Effector CD8-positive, alpha-beta T cell (primary cell): ENCODE data around the gene FAM174B.

Source experiments
- DNase-seq: peaks from one replicate; lab custom pipeline; 2025; lab: John Stamatoyannopoulos, UW

Gene FAM174B

DNA sequence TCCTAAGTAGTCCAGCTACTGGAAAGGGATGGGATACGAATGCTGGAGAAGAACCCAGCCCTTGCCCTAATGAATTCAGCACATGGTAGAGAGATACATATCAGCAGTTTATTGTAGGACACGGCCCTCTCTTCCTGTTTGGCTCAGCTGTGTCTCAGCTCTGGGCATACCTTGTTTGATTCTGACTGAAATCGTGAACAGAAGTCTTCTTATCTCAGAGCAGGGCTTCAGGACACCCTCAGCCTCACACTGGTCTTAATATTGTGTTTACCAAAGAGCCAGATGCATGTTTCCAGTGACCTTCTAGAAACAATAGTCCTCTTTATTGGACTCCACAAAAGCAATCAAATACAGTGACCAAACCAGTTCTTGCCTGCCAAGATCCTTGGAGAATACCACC is 54.7 kb downstream of the FAM174B start:
- no peak for DNase-seq

DNA sequence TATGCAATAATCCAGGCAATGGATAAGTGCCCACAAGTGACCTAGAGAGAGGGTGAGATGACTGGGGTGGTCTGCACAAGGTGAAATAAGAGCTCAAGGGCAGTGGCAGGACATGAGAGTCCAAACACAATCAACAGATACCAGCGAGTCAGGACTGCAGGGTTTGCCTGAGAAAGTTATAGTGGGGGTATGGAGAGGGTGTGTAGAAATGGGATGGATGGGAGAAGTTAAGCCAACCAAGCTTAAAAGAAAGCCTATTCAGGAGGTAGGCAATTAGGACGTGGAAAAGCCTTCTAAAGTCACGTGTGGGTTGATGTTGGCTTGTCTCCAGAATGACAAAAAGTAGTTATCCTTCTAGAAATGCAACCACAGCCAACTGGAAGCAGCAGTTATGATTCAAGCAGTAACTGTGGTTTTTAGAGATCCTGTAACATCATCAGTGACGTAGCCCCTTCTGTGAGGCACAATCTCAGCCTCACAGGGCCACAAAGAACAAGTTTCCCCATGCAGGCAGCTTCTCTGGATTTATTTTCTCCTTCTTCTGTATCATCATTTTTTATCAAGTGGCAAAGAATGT is 56.1 kb downstream of the FAM174B start:
- no peak for DNase-seq

DNA sequence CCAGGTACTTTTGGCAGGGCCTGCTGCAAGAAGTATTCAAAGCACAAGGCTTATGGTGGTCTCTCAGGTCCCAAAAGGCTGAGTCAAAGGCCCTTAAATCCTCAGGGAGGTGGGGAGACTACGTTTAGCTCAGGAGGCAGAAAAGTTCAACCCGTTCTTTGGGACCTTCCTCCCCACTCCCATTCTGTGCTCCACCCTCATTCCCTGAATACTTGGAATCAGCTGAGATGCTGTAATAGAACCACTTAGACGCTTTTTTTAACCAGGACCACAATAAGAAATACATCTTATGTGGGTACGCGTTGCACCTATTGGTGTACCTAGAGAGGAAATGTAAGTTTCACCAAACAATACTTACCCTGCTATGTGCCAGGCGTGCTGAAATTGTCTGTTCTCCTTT is 58.0 kb downstream of the FAM174B start:
- DNase-seq, result no peak

- DNase-seq, result no peak
These were observed 59.0 kb downstream of the FAM174B start for GRCh38 chr15:92596623-92597022.

DNA sequence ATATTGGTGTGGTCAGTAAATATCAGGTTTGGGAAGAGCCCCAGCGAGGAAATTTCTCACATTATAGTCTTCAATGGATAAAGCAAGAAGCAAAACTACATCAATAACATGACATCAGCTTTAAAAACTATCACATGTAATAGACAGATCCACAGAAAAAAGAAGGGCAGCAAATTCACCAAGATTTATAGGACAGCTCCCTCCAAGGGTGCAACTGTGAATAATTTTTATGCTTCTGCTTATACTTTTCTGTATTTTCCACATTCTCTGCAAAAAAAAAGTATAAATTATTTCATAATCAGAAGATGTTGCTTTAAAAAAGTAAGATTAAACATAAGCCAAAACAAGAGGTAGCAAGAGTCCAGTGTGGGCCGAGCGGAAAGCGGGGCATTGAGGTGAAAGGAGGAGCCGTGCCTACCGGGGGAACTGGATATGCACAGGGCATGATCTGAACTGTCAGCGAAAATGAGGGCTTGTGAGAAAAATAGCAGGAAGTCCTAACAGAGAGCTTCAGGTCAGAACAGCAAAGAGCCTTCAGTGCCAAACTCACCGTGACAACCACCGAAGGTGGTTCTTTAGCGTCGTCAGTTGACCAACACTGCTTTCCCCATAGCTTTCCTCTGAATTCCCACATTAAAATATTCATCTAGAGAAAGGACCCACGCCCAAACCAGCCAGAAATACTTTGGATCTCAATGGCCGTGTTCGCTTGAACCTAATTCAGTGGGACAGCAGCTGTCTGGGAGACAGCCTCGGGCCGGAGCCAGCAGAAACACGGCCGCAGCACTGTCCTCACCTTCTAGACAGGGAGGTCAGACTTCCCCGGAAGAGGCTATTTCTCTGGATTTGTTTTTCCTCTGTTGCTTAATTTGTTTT is 59.8 kb downstream of the FAM174B start:
- no peak for DNase-seq

GRCh38 chr15:92591275-92591674 is 64.3 kb downstream of the FAM174B start:
- no peak for DNase-seq

DNA sequence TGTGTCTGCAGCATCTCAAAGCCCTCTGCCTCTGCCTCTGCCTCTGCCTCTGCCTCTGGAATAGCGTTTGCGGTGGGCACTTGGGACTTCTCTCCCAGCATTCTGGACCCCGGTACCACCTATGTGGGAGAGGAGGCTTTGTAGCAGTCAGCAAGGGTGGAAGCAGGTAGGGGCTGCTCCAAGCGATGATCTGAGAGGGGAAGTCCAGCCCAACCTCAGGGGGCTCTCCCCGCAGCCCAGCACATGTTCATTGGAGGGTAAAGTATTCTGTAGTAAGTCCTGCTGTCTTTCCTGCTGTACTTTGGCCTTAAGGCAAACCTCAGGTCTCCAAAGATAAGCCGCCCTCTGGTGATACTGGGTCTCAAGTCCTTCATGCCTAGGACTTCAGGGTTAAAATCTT is 68.6 kb downstream of the FAM174B start:
- no peak for DNase-seq

DNA sequence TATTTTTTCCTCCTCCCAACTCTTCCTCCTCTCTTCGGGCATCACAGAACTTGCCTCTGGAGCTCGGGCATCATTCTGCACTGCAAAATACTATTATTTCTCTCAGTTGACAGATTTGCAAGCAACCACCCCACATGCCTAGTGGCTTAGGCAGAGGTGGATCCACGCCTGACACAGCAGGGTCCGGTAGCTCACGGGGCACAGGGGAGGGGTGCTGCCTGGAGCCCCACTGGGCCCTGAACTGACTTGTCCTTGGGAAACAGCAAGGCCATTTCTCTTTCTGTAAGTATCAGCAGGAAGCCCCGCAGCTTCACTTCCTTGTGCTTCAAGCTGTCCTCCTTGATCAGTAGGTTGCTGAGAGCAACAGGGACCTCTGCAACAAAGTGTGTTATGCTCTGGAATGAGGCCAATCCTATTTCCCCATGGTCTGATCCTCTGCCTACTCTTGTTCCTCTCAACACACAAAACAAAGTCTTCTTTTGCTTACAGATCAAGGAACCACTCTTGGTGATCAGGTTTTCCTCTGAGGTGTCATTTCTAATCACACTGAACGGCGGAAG is 69.1 kb downstream of the FAM174B start:
- DNase-seq, result no peak

GRCh38 chr15:92584105-92584504 is 71.5 kb downstream of the FAM174B start:
- DNase-seq, result no peak

GRCh38 chr15:92583096-92584034 is 72.2 kb downstream of the FAM174B start:
- DNase-seq, result no peak

DNA sequence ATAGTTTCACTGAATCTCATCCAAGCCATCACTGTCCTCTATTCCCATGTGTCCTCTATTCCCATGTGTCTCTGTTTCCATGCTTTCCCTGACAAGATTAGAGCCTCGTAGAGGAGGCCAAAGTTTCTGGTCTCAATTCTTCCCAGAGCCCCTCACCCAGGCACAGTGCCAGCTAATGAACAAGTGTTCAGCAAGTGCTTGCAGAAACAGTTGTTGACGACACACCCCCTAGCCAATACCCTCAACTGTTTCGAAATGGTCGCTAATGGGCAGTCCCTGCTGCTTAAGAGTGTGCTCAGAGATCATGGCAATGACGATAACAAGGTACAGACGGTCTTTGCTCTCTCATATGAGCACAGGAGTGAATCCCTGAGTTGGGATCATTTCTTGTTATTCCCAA is 73.4 kb downstream of the FAM174B start:
- DNase-seq, result no peak

GRCh38 chr15:92580933-92581445 is 74.6 kb downstream of the FAM174B start:
- DNase-seq, result no peak

DNA sequence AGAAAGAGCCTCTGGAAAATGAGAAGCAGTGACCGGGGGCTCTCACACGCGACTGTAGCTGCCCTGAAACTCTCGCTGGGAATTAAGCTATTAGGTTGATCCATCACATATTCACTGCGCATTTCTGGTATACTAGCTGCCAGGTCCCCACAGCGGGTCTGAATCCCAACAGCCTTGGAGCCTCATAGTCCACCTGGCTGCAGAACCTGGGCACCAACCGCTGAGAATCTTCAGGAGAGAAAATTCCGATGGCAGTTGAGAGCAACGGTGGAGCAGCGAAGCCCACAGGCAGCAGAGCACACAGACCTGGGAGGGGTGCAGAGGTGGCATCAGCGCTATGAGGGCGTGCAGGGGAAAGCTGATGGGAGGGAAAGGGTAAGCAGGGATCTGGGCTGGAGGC is 75.1 kb downstream of the FAM174B start:
- no peak for DNase-seq

GRCh38 chr15:92579931-92580470 is 75.6 kb downstream of the FAM174B start:
- no peak for DNase-seq

DNA sequence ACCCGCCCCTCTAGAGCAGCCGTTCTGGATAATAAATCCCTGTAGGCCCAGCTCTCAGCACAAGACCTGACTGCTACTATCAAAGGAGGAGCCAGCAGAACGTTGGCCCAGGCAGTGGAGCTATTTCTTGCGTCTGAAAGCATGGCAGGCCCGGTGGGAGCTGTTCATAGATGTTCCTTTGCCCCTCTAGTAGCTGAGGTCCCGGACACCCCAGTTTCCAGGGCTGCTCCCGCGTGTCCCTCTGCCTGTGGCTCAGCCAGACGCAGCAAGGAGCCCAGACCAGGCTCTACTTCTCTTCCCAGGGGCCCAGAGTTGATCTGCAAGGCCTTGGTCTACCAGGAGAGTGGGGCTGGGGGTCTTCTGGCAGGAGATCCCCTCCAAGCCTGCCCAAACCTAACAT is 76.1 kb downstream of the FAM174B start:
- no peak for DNase-seq

DNA sequence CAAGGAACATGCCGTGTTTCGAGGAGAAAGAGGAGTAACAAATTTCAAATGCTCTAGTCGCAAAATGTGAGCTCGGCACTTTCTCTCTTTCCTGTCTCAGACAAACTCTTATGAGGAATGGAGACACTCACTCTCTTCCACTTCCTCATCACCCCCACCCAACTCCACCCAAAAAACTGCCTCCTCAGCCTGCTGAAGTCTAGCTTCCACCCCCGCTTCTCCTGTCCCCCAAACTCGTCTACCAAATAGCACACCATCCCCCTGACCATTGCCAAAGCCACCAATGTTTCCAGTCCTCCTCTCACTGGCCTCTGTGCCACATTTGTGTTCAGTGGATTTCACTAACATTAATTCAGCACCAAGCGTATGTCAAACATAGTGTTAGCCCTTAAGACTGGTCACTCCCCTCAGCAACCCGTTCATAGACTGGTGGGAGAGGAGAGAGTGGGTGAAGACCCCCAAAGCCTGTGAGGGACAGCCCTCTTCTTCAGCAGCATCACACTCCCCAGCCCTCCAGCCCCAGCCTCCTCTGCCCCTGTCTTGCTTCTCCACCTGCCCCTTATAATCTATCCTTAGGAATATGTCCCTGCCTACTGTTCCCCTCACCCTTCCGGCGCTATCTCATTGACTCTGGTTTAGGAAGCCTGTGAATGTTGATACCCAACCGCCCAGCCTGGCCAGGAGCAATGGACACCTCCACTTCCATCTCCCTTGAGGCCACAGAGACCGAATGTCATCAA is 77.3 kb downstream of the FAM174B start:
- DNase-seq, result no peak

GRCh38 chr15:92576597-92577200 is 78.9 kb downstream of the FAM174B start:
- no peak for DNase-seq

- no peak for DNase-seq
These were observed 81.0 kb downstream of the FAM174B start for GRCh38 chr15:92574566-92574965.

DNA sequence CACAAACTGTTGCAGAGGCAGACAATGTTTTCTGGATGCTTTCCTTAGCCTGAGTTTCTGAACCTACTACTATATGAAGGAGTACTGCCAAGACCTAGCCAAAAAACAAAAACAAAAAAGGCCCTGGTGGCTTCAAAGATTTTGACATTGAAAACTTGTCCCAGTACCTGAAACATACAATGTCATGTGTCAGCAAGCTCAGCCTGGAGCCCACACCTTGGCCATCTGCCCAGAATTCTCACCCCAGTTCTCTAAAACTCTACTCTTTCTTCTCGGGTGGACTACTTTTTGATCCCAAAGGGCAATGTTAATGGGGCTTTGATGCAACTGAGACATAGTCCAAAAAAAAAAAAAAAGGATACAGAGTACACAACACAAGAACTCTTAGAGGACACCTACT is 81.4 kb downstream of the FAM174B start:
- no peak for DNase-seq

DNA sequence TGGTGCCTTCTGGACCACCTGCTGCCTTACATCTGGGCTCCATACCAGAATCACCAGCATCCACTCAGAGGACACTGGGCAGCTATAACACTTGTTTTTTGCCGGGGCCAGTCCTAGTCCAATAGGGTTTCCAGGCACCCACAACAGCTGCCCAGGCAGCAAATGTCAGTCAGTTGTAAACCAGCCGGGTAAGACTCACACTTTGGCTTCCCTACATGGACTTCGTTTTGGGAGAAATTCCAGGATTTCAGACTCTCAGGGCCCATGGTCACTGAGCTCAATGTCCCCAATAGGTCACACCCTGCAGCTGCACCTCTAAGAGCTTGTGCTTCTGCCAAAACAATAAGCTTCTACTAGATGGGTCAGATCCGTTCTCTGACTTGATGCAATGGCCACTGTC is 83.8 kb downstream of the FAM174B start:
- no peak for DNase-seq

DNA sequence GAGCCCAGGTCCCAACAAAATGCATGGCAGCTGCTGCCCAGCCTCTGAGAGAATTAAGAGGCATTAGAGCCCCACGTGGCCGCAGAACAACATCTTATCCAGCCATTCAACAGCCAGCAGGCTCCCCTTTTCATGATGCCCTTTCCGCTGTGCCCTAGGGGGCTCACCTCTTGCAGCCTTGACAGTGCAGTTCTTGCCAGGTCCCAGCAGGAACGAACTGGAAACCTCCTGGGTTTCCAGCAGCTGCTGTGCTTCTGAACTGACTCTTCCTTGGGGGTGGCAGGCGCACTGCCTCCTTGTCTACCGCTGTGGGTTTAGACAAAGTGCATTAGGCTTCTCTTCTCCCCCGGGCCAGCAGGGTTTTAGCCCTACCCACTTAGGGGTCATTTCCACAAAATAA is 85.2 kb downstream of the FAM174B start:
- no peak for DNase-seq
